HUES6 (cell line): Measurements from ENCODE around the gene USP48.
"Not testable (repeated sequence)": the region's sequence is repeated elsewhere in the genome, so short reads cannot be mapped to it uniquely, and the experiment has no call there.

ENCODE experiments used
- H3K27ac ChIP-seq: 2 replicates; pipeline ENCODE4 v1.7.0; 2013; ENCODE audit warnings: low read depth, mild to moderate bottlenecking, low read length, inconsistent platforms
- H3K27me3 ChIP-seq: 2 replicates; pipeline ENCODE4 v1.6.1; 2013; ENCODE audit warnings: low read length; ENCODE audit not compliant: control insufficient read depth, insufficient read depth
- H3K36me3 ChIP-seq: 2 replicates; pipeline ENCODE4 v1.6.1; 2013; ENCODE audit warnings: low read length; ENCODE audit not compliant: control insufficient read depth, insufficient read depth
- H3K4me1 ChIP-seq: 2 replicates; pipeline ENCODE4 v1.6.1; 2013; ENCODE audit warnings: low read length; ENCODE audit not compliant: control insufficient read depth, insufficient read depth
- H3K4me3 ChIP-seq: 2 replicates; pipeline ENCODE4 v1.5.1; 2013; ENCODE audit warnings: low read depth, low read length
- H3K9ac ChIP-seq: one replicate; pipeline ENCODE4 v1.6.1; 2013; ENCODE audit warnings: mild to moderate bottlenecking, low read length
- H3K9me3 ChIP-seq: 2 replicates; pipeline ENCODE4 v1.6.1; 2013; ENCODE audit warnings: low read depth, low read length; ENCODE audit not compliant: control insufficient read depth, insufficient read depth

Gene USP48

DNA sequence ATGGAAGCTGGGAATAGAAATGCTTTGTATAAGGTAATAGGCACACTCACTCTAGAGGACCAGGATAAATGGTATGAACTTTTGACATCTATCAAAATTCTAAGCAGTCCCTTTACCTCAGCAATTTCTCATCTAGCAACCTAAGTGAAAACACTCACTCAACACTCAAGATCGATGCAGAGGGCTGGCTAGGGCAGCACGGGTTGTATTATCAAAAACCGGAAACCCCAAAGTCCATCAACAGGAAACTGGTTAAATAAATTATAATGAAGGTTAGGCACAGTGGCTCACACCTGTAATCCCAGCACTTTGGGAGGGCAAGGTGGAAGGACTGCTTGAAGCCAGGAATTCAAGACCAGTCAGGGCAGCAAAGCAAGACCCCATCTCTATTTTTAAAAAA is 9.4 kb downstream of the USP48 start:
- Histone ChIP-seq H3K4me3 (no peak overlapping the region), H3K9ac (no peak overlapping the region), H3K36me3 (0 out of 2 replicates have a peak, but pooled peaks cover 2% of the 10 kb centered on the region), H3K4me1 (no peaks in the 10 kb centered on the region), H3K27me3 (no peaks in the 10 kb centered on the region), H3K9me3 (no peaks in the 10 kb centered on the region), H3K27ac (no peak overlapping the region)

GRCh38 chr1:21771672-21772071 is 11.3 kb downstream of the USP48 start:
- not testable (repeated sequence) for H3K27ac ChIP-seq, H3K9me3 ChIP-seq, H3K27me3 ChIP-seq, H3K4me3 ChIP-seq, H3K9ac ChIP-seq, H3K36me3 ChIP-seq, H3K4me1 ChIP-seq

DNA sequence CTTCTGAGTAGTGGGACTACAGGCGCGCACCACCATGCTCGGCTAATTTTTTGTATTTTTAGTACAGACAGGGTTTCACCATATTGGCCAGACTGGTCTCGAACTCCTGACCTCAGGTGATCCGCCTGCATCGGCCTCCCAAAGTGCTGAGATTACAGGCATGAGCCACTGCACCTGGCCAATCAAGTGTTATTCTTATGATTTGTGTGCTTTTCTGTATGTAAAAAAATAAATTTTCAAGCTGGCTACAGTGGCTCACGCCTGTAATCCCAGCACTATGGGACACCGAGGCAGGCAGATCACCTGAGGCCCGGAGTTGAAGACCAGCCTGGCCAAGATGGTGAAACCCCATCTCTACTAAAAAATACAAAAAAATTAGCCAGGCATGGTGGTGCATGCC is 12.3 kb downstream of the USP48 start:
- H3K4me1 ChIP-seq, H3K9me3 ChIP-seq, H3K27ac ChIP-seq, H3K36me3 ChIP-seq, H3K9ac ChIP-seq, H3K27me3 ChIP-seq, H3K4me3 ChIP-seq: not testable (repeated sequence)

- no peak overlapping the region for H3K27ac ChIP-seq
- H3K36me3 ChIP-seq: 0 out of 2 replicates have a peak, but pooled peaks cover 2% of the 10 kb centered on the region
- no peaks in the 10 kb centered on the region for H3K27me3 ChIP-seq
- H3K4me3 ChIP-seq: no peak overlapping the region
- H3K9me3 ChIP-seq: no peaks in the 10 kb centered on the region
- H3K4me1 ChIP-seq: peaks cover 9% of the 10 kb centered on the region
- H3K9ac ChIP-seq: no peak overlapping the region
Measured at GRCh38 chr1:21770201-21770600, 12.7 kb downstream of the USP48 start.

DNA sequence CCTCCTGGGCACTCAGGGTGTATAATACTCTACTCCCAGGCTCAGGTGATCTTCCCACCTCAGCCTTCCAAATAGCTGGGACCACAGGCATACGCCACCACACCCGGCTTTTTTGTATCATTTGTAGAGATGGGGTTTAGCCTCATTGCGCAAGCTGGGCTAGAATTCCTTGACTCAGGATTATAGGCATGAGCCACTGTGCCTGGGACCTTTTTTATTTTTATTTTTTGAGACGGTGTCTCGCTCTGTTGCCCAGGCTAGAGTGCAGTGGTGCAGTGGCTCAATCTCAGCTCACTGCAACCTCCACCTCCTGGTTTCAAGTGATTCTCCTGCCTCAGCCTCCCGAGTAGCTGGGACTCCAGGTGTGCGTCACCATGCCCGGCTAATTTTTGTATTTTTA is 15.8 kb downstream of the USP48 start:
- not testable (repeated sequence) for H3K9me3 ChIP-seq, H3K4me3 ChIP-seq, H3K27ac ChIP-seq, H3K36me3 ChIP-seq, H3K9ac ChIP-seq, H3K27me3 ChIP-seq
- peaks cover 23% of the 10 kb centered on the region for H3K4me1 ChIP-seq

- Histone ChIP-seq H3K36me3 (0 out of 2 replicates have a peak, but pooled peaks cover 2% of the 10 kb centered on the region), H3K4me3 (no peak overlapping the region), H3K9ac (no peak overlapping the region), H3K27ac (no peak overlapping the region), H3K9me3 (no peaks in the 10 kb centered on the region), H3K4me1 (peaks cover 23% of the 10 kb centered on the region), H3K27me3 (no peaks in the 10 kb centered on the region)
Measured at GRCh38 chr1:21766210-21766609, 16.7 kb downstream of the USP48 start.

GRCh38 chr1:21764615-21765423 is 18.1 kb downstream of the USP48 start:
- Histone ChIP-seq H3K36me3 (0 out of 2 replicates have a peak, but pooled peaks cover 2% of the 10 kb centered on the region), H3K27me3 (no peaks in the 10 kb centered on the region), H3K4me1 (peaks cover 23% of the 10 kb centered on the region), H3K27ac (no peak overlapping the region), H3K9me3 (no peaks in the 10 kb centered on the region), H3K9ac (peak overlapping the region; percentile 46), H3K4me3 (no peak overlapping the region)

GRCh38 chr1:21763694-21764419 is 19.1 kb downstream of the USP48 start:
- no peaks in the 10 kb centered on the region for H3K27me3 ChIP-seq
- H3K4me3 ChIP-seq: no peak overlapping the region
- no peaks in the 10 kb centered on the region for H3K9me3 ChIP-seq
- no peak overlapping the region for H3K9ac ChIP-seq
- H3K36me3 ChIP-seq: no peaks in the 10 kb centered on the region
- H3K4me1 ChIP-seq: peaks cover 23% of the 10 kb centered on the region
- no peak overlapping the region for H3K27ac ChIP-seq

- peaks cover 23% of the 10 kb centered on the region for H3K4me1 ChIP-seq
- H3K4me3 ChIP-seq: no peak overlapping the region
- no peaks in the 10 kb centered on the region for H3K9me3 ChIP-seq
- H3K27me3 ChIP-seq: no peaks in the 10 kb centered on the region
- no peaks in the 10 kb centered on the region for H3K36me3 ChIP-seq
- H3K27ac ChIP-seq: no peak overlapping the region
- H3K9ac ChIP-seq: no peak overlapping the region
Measured at GRCh38 chr1:21763236-21763635, 19.7 kb downstream of the USP48 start.

GRCh38 chr1:21762022-21762404 is 20.9 kb downstream of the USP48 start:
- no peak overlapping the region for H3K4me3 ChIP-seq
- no peaks in the 10 kb centered on the region for H3K36me3 ChIP-seq
- no peak overlapping the region for H3K27ac ChIP-seq
- H3K4me1 ChIP-seq: peaks cover 23% of the 10 kb centered on the region
- no peak overlapping the region for H3K9ac ChIP-seq
- H3K27me3 ChIP-seq: no peaks in the 10 kb centered on the region
- H3K9me3 ChIP-seq: no peaks in the 10 kb centered on the region

- no peak overlapping the region for H3K27ac ChIP-seq
- peaks cover 22% of the 10 kb centered on the region for H3K4me1 ChIP-seq
- no peaks in the 10 kb centered on the region for H3K9me3 ChIP-seq
Measured at GRCh38 chr1:21761052-21761451, 21.9 kb downstream of the USP48 start.

More at GRCh38 chr1:21761052-21761451, 21.9 kb downstream of the USP48 start:
- Histone ChIP-seq H3K36me3 (peaks cover 8% of the 10 kb centered on the region), H3K27me3 (no peaks in the 10 kb centered on the region), H3K9ac (no peak overlapping the region), H3K4me3 (no peak overlapping the region)
